ENCODE results near the gene STAG1. TPM values are rescaled to one million over a fixed set of nuclear protein-coding genes. Genes with fewer than 3 reads are reported as not detected.

Gene STAG1
- total and polyA plus RNA-seq, 2 experiments from 2014 or later, result 12.4 to 41.1 TPM

GRCh38 chr3:136752422-136753325, 496 bp upstream of the STAG1 start:
- DNase-seq (ENCODE audit: low spot score), result peak; percentile 99
- peak overlapping the region; percentile 97 for H3K27ac ChIP-seq
- H3K9me3 ChIP-seq (ENCODE audit: low read depth), result no peaks in the 10 kb centered on the region
- peaks cover 8% of the 10 kb centered on the region for H4K20me1 ChIP-seq (ENCODE audit: insufficient read depth, poor library complexity, severe bottlenecking)
- TF ChIP-seq, protein P1, sequence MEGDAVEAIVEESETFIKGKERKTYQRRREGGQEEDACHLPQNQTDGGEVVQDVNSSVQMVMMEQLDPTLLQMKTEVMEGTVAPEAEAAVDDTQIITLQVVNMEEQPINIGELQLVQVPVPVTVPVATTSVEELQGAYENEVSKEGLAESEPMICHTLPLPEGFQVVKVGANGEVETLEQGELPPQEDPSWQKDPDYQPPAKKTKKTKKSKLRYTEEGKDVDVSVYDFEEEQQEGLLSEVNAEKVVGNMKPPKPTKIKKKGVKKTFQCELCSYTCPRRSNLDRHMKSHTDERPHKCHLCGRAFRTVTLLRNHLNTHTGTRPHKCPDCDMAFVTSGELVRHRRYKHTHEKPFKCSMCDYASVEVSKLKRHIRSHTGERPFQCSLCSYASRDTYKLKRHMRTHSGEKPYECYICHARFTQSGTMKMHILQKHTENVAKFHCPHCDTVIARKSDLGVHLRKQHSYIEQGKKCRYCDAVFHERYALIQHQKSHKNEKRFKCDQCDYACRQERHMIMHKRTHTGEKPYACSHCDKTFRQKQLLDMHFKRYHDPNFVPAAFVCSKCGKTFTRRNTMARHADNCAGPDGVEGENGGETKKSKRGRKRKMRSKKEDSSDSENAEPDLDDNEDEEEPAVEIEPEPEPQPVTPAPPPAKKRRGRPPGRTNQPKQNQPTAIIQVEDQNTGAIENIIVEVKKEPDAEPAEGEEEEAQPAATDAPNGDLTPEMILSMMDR (IDR thresholded peaks at IDR 0.05; ENCODE audit: poor library complexity), result peak; percentile 43
- no peak for TF ChIP-seq EZH2 (IDR thresholded peaks at IDR 0.05; ENCODE audit: borderline replicate concordance)
- H3K4me2 ChIP-seq, result peak overlapping the region; percentile 70
- H3K4me3 ChIP-seq, result peak overlapping the region; percentile 35
- peaks cover 36% of the 10 kb centered on the region for H3K79me2 ChIP-seq
- H3K36me3 ChIP-seq (replicated peaks; ENCODE audit: insufficient read depth, low read depth), result no peaks in the 10 kb centered on the region
- WGBS (ENCODE audit: low lambda C conversion rate, missing lambda C conversion rate), result under 1% methylated on average over 54 of the region's 73 CpGs
- no peaks in the 10 kb centered on the region for H3K9me2 ChIP-seq (replicated peaks; ENCODE audit: insufficient read depth)
- H2AFZ ChIP-seq, result peak overlapping the region; percentile 64
- no peaks in the 10 kb centered on the region for H3K27me3 ChIP-seq
- H3K4me1 ChIP-seq (ENCODE audit: insufficient read depth), result peaks cover 29% of the 10 kb centered on the region

DNA sequence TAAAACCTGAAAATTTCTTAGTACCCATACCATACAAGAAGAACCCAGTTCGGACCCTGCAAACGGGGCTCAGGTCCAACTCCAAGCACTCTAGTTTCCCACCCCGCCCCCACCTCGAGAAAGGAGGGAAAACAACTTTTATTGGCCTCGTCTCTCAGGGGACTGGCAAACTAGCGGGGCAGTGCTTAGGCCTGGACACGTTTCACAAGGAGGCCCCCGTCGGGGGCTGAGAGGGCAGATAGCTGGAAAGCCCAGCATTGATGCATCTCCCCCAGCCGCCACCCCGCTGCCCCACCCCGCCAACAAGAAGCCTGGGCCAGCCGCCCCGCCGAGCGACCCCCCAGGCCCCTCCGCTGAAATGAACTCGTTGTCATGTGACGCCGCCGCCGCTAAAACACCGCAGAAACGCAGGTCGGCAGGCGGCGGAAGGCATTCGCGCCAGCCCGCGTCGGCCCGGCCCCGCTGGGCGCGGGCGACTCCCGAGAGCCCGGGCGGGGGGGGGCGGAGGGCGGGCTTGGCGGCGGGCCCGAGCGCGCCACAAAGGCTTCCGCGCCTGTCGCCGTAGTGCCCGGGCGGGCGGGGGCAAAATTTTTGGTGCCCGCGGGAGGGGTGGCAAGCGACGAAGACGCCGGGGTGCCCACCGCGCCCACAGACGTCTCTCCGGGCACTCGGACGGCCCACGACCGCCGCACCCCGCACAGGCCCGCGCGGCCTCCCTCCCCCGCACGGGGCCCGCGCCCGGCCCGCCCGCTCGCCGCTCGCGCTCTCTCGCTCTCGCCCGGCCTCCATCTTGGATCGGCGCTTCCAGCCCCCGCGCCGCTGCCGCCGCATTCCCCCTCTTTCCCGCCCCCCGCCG, 634 bp downstream of the STAG1 start:
- Histone ChIP-seq H2AFZ (peak overlapping the region; percentile 78), H4K20me1 (ENCODE audit: insufficient read depth, poor library complexity, severe bottlenecking) (peaks cover 11% of the 10 kb centered on the region), H3K79me2 (peaks cover 47% of the 10 kb centered on the region), H3K9me3 (ENCODE audit: low read depth) (no peaks in the 10 kb centered on the region), H3K4me3 (peak overlapping the region; percentile 64), H3K9me2 (replicated peaks; ENCODE audit: insufficient read depth) (no peaks in the 10 kb centered on the region), H3K27ac (peak overlapping the region; percentile 99), H3K4me2 (peak overlapping the region; percentile 82), H3K36me3 (replicated peaks; ENCODE audit: insufficient read depth, low read depth) (no peaks in the 10 kb centered on the region), H3K27me3 (no peaks in the 10 kb centered on the region), H3K4me1 (ENCODE audit: insufficient read depth) (peaks cover 29% of the 10 kb centered on the region)
- 0% methylated on average over 9 of the region's 97 CpGs for WGBS (ENCODE audit: low lambda C conversion rate, missing lambda C conversion rate)
- TF ChIP-seq, protein P1 (IDR thresholded peaks at IDR 0.05; ENCODE audit: poor library complexity), result no peak
- no peak for TF ChIP-seq EZH2 (IDR thresholded peaks at IDR 0.05; ENCODE audit: borderline replicate concordance)
- DNase-seq (ENCODE audit: low spot score), result peak; percentile 86

GRCh38 chr3:136750897-136751315, 1.3 kb downstream of the STAG1 start:
- H3K4me3 ChIP-seq, result peak overlapping the region; percentile 64
- H3K36me3 ChIP-seq (replicated peaks; ENCODE audit: insufficient read depth, low read depth), result no peaks in the 10 kb centered on the region
- peaks cover 54% of the 10 kb centered on the region for H3K79me2 ChIP-seq
- peaks cover 29% of the 10 kb centered on the region for H3K4me1 ChIP-seq (ENCODE audit: insufficient read depth)
- H3K9me2 ChIP-seq (replicated peaks; ENCODE audit: insufficient read depth), result no peaks in the 10 kb centered on the region
- no peaks in the 10 kb centered on the region for H3K27me3 ChIP-seq
- H3K4me2 ChIP-seq, result peak overlapping the region; percentile 82
- TF ChIP-seq EZH2phosphoT487 (IDR thresholded peaks at IDR 0.05; ENCODE audit: low read depth, severe bottlenecking, unreplicated experiment) (no peak), EZH2 (IDR thresholded peaks at IDR 0.05; ENCODE audit: borderline replicate concordance) (no peak)
- TF ChIP-seq, protein P1 (IDR thresholded peaks at IDR 0.05; ENCODE audit: poor library complexity), result no peak
- peak overlapping the region; percentile 99 for H3K27ac ChIP-seq
- H3K9me3 ChIP-seq (ENCODE audit: low read depth), result no peaks in the 10 kb centered on the region
- WGBS (ENCODE audit: low lambda C conversion rate, missing lambda C conversion rate), result under 1% methylated on average over 9 of the region's 9 CpGs
- DNase-seq (ENCODE audit: low spot score), result no peak
- peaks cover 13% of the 10 kb centered on the region for H4K20me1 ChIP-seq (ENCODE audit: insufficient read depth, poor library complexity, severe bottlenecking)
- peak overlapping the region; percentile 78 for H2AFZ ChIP-seq

Measured in hepatocyte (in vitro differentiated cells).